ENCODE data around the gene SEC61A2.

The SEC61A2 gene

DNA sequence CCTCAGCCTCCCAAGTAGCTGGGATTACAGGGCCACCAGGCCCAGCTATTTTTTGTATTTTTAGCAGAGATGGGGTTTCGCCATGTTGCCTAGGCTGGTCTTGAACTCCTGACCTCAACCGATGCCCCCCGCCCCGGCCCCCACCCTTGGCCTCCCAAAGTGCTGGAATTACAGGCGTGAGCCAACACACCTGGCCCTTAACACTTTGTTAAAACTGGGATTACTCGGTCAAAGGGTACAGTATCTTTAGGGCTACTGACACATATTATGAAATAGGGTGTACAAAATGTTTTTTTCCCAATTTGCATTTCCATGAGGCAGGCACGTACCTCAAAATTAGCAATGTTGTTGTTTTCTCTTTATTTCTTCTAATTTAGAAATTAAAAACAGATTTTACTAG lies 54.7 kb downstream of the SEC61A2 start:
- in situ Hi-C loops (cut with HindIII; ENCODE audit: low sequenced_read_pairs): no loop called here
- no peak for DNase-seq (ENCODE audit: low read depth, low spot score)
- H3K4me3 ChIP-seq (ENCODE audit: low read depth, low read length): no peak overlapping the region
- TF ChIP-seq CTCF (IDR thresholded peaks at IDR 0.05; ENCODE audit: low read depth, low read length): no peak

DNA sequence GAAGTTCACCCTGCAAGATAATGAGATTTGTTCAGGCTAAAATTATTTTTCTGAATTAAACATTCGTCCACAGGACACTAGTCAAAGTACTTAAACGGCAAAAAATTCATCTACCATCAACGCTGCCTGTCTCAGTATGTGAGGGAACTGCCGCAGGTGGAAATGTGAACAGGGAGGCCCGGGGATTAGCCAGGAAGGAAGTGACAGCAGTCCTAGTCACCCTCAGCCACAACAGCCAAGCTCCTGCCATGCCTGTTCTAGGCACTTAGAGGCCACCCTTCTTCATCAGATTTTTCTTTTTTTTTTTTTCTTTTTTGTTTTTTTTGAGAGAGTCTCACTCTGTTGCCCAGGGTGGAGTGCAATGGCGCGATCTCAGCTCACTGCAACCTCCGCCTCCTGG lies 56.8 kb downstream of the SEC61A2 start:
- H3K4me3 ChIP-seq (ENCODE audit: low read depth, low read length): no peak overlapping the region
- no peak for DNase-seq (ENCODE audit: low read depth, low spot score)
- in situ Hi-C loops (cut with HindIII; ENCODE audit: low sequenced_read_pairs): no loop called here
- no peak for TF ChIP-seq CTCF (IDR thresholded peaks at IDR 0.05; ENCODE audit: low read depth, low read length)

DNA sequence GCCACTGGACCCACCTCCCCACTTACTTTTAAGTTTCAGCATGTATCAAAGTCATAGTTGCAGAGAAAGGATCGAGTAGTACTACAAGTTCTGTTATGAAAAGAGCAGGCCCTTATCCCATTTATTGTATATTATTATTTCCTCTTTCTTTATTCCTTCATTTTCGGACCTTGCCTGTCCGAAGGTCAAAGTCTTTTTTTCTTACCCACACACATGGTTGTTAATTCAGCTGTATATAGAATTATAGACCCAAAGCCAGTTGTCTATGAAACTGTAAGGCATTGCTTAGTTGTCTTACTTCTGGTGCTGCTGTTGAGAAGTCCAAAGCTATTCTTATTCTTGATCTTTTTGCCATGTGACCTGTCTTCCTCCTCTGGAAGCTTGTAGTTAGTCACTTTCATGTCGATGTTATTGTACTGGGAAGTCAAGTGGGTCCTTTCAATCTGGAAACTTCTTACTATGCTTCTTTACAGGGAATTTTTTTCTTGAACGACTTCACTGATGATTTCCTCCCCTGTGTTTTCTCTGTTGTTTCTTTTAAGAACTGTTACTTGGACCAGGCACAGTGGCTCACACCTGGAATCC lies 57.9 kb downstream of the SEC61A2 start:
- in situ Hi-C loops (cut with HindIII; ENCODE audit: low sequenced_read_pairs): no loop called here
- DNase-seq (ENCODE audit: low read depth, low spot score): no peak

DNA sequence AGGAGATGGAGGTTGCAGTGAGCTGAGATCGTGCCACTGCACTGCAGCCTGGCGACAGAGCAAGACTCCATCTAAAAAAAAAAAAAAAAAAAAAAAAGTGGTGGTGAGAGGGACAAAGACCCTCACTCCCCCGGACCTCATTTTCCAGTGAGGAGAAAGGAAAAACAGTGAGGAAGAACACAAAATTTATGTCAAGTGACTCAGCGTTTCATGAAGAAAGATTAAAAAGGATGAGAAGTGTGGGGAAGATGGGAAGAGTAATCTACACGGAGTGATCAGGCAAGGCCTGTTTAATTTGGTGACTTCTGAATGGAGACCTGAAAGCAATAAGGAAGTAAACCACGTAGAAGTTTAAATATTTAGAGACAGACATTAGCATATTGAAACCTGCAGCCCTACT lies 59.2 kb downstream of the SEC61A2 start:
- no peak for TF ChIP-seq CTCF (IDR thresholded peaks at IDR 0.05; ENCODE audit: low read depth, low read length)
- in situ Hi-C loops (cut with HindIII; ENCODE audit: low sequenced_read_pairs): no loop called here
- DNase-seq (ENCODE audit: low read depth, low spot score): no peak
- no peak overlapping the region for H3K4me3 ChIP-seq (ENCODE audit: low read depth, low read length)

More for the DNA sequence above, 57.9 kb downstream of the SEC61A2 start:
- no peak overlapping the region for H3K4me3 ChIP-seq (ENCODE audit: low read depth, low read length)
- no peak for TF ChIP-seq CTCF (IDR thresholded peaks at IDR 0.05; ENCODE audit: low read depth, low read length)

DNA sequence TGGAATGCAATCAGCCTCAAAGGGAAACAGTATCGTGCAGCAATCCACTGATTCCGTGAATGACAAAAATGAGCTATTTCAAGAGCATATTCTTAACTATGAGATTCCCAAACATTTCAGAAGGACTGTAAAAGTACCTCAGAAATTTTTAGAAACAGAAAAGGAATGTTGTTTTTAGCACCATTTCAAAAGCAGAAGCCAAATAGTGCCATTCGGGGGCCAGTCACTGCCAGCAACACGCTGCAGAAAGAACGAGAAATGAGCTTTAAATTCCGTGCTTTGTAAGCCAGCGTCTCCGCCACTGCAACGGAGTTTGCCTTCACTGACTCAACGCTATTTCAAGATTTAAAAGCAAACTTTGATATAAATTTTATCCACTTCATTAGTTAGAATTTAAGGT lies 59.9 kb downstream of the SEC61A2 start:
- no peak overlapping the region for H3K4me3 ChIP-seq (ENCODE audit: low read depth, low read length)
- in situ Hi-C loops (cut with HindIII; ENCODE audit: low sequenced_read_pairs): no loop called here
- no peak for TF ChIP-seq CTCF (IDR thresholded peaks at IDR 0.05; ENCODE audit: low read depth, low read length)
- DNase-seq (ENCODE audit: low read depth, low spot score): no peak

GRCh38 chr10:12191715-12192114 lies 62.2 kb downstream of the SEC61A2 start:
- no peak overlapping the region for H3K4me3 ChIP-seq (ENCODE audit: low read depth, low read length)
- in situ Hi-C loops (cut with HindIII; ENCODE audit: low sequenced_read_pairs): no loop called here
- no peak for TF ChIP-seq CTCF (IDR thresholded peaks at IDR 0.05; ENCODE audit: low read depth, low read length)
- DNase-seq (ENCODE audit: low read depth, low spot score): no peak

GRCh38 chr10:12193193-12193592 lies 63.7 kb downstream of the SEC61A2 start:
- DNase-seq (ENCODE audit: low read depth, low spot score): no peak
- no peak for TF ChIP-seq CTCF (IDR thresholded peaks at IDR 0.05; ENCODE audit: low read depth, low read length)
- H3K4me3 ChIP-seq (ENCODE audit: low read depth, low read length): no peak overlapping the region
- in situ Hi-C loops (cut with HindIII; ENCODE audit: low sequenced_read_pairs): no loop called here

Measured in astrocyte of the spinal cord (primary cell).